SIG-M5 treated with dmso at 0.1 percent for 504 hours (cell line): Measurements from ENCODE around the gene ZSCAN5B.
"Not testable (repeated sequence)": the region's sequence is repeated elsewhere in the genome, so short reads cannot be mapped to it uniquely, and the experiment has no call there.

ENCODE experiments used
- DNase-seq: peaks from one replicate; lab custom pipeline; 2025; ENCODE audit not compliant: unreplicated experiment; lab: John Stamatoyannopoulos, UW

The ZSCAN5B gene

GRCh38 chr19:56197646-56198045, at the start of gene ZSCAN5B:
TSS of gene ZSCAN5B (minus strand) at chr19:56197783. CDS start at chr19:56193052, 4,731 bp downstream.
- DNase-seq = not testable (repeated sequence)

- not testable (repeated sequence) for DNase-seq
Measured at GRCh38 chr19:56245764-56246163, 48.2 kb upstream of the ZSCAN5B start.

GRCh38 chr19:56245121-56245740, 47.6 kb upstream of the ZSCAN5B start:
- no peak for DNase-seq

GRCh38 chr19:56223481-56223880, 25.9 kb upstream of the ZSCAN5B start:
- DNase-seq = no peak

- no peak for DNase-seq
Measured at GRCh38 chr19:56222901-56223300, 25.3 kb upstream of the ZSCAN5B start.

- DNase-seq = no peak
Measured at GRCh38 chr19:56221851-56222250, 24.3 kb upstream of the ZSCAN5B start.

- not testable (repeated sequence) for DNase-seq
Measured at GRCh38 chr19:56221442-56221841, 23.9 kb upstream of the ZSCAN5B start.

GRCh38 chr19:56218961-56219360, 21.4 kb upstream of the ZSCAN5B start:
- no peak for DNase-seq

- no peak for DNase-seq
Measured at GRCh38 chr19:56217039-56217949, 19.7 kb upstream of the ZSCAN5B start.

- DNase-seq = no peak
Measured at GRCh38 chr19:56211718-56212117, 14.1 kb upstream of the ZSCAN5B start.

GRCh38 chr19:56210036-56210435, 12.5 kb upstream of the ZSCAN5B start:
- DNase-seq = not testable (repeated sequence)

GRCh38 chr19:56209091-56209490, 11.5 kb upstream of the ZSCAN5B start:
- no peak for DNase-seq

GRCh38 chr19:56207581-56207980, 10.0 kb upstream of the ZSCAN5B start:
- not testable (repeated sequence) for DNase-seq

GRCh38 chr19:56201973-56202372, 4.4 kb upstream of the ZSCAN5B start, which contains the start of gene ZSCAN5C:
TSS of gene ZSCAN5C (plus strand) at chr19:56202273. CDS start at chr19:56205914, 3,641 bp downstream.
- no peak for DNase-seq

GRCh38 chr19:56199687-56200086, 2.1 kb upstream of the ZSCAN5B start:
- DNase-seq = peak; percentile 6

- DNase-seq = no peak
Measured at GRCh38 chr19:56193981-56194640, 3.5 kb downstream of the ZSCAN5B start.

GRCh38 chr19:56191711-56192110, 5.9 kb downstream of the ZSCAN5B start:
- no peak for DNase-seq

- no peak for DNase-seq
Measured at GRCh38 chr19:56191115-56191514, 6.5 kb downstream of the ZSCAN5B start.

- DNase-seq = no peak
Measured at GRCh38 chr19:56189785-56190184, 7.8 kb downstream of the ZSCAN5B start.

- DNase-seq = no peak
Measured at GRCh38 chr19:56177564-56178243, 19.9 kb downstream of the ZSCAN5B start.

GRCh38 chr19:56176881-56177280, 20.7 kb downstream of the ZSCAN5B start:
- DNase-seq = no peak
